Lung (tissue), 12 donors: ENCODE measurements around the gene PIGH. TPM values are rescaled to one million over a fixed set of nuclear protein-coding genes. Genes with fewer than 3 reads are reported as not detected.

Experiments
- ATAC-seq: fragments of 200-7000 bp; cut with Tn5 transposase; one replicate; pipeline ENCODE4 v1.9.1; 2020; ENCODE audit warnings: moderate number of reproducible peaks; ENCODE audit not compliant: insufficient read depth, low FRiP score
- DNase-seq, 3 donors: peaks; one replicate each; pipeline ENCODE4 v3.0.0-alpha.2; 2013 to 2017
- H3K27ac ChIP-seq, 2 donors: one replicate each; pipeline ENCODE4 v1.5.1; 2013; ENCODE audit warnings: mild to moderate bottlenecking in 2 of 2, moderate library complexity in 2 of 2, control low read depth in 1 of 2, inconsistent platforms in 1 of 2, low read depth in 1 of 2, low read length in 1 of 2
- H3K27me3 ChIP-seq, 3 donors: one replicate each; pipeline ENCODE4 v1.5.1; 2013; ENCODE audit warnings: low read length in 2 of 3; ENCODE audit not compliant: control insufficient read depth in 3 of 3, insufficient read depth in 3 of 3
- H3K36me3 ChIP-seq, 4 donors: one replicate each; pipeline ENCODE4 v1.5.1; 2013; ENCODE audit warnings: low read length in 4 of 4, mild to moderate bottlenecking in 1 of 4, moderate library complexity in 1 of 4; ENCODE audit not compliant: control insufficient read depth in 4 of 4, insufficient read depth in 4 of 4
- H3K4me1 ChIP-seq, 5 donors: one replicate each; pipeline ENCODE4 v1.5.1; 2013; ENCODE audit warnings: low read length in 5 of 5, mild to moderate bottlenecking in 2 of 5, moderate library complexity in 1 of 5; ENCODE audit not compliant: control insufficient read depth in 5 of 5, insufficient read depth in 5 of 5
- H3K4me3 ChIP-seq: one replicate; pipeline ENCODE4 v1.5.1; 2013; ENCODE audit warnings: mild to moderate bottlenecking, control low read depth, moderate library complexity
- H3K9ac ChIP-seq, 2 donors: one replicate each; pipeline ENCODE4 v1.5.1; 2013; ENCODE audit warnings: low read length in 2 of 2, control low read depth in 1 of 2; ENCODE audit not compliant: insufficient read depth in 1 of 2
- H3K9me3 ChIP-seq, 4 donors: one replicate each; pipeline ENCODE4 v1.5.1; 2013; ENCODE audit warnings: low read length in 3 of 4, mild to moderate bottlenecking in 1 of 4, moderate library complexity in 1 of 4; ENCODE audit not compliant: control insufficient read depth in 4 of 4, insufficient read depth in 3 of 4
- CTCF ChIP-seq: IDR thresholded peaks from 2 replicates; pipeline ENCODE4 v1.5.1; 2012; ENCODE audit warnings: mild to moderate bottlenecking; ENCODE audit errors: control extremely low read depth, extremely low read depth
- WGBS, 2 donors: extraction: QIAGEN DNeasy Blood & Tissue Kit; methylation state at CpG; one replicate each; pipeline ENCODE4 v1.1.7; 2013; 5-methylcytosine and 5-hydroxymethylcytosine counted together
- polyA plus RNA-seq, 2 donors: library from polyadenylated mRNA; stranded (reverse); fragments of 200-250 nt; gene quantifications; one replicate each; pipeline ENCODE4 v1.2.1, GENCODE V29; 2013
- total RNA-seq, 2 donors: library from RNA; depleted of rRNA in 1 of 2; stranded (reverse); fragments of >200 nt in 1 of 2; gene quantifications; one replicate each; pipeline ENCODE4 v1.2.1, GENCODE V29; 2014 to 2021
- donor health status: control.
- donor health status: control.
- donor health status: Bipolar disorder and iron deficiency.
- donor health status: healthy.
- donor health status: DM: yes; HTN: yes; CAD: no.

PIGH gene
- total and polyA plus RNA-seq, 4 donors: 20.6 to 29.5 (median 22.1) TPM

GRCh38 chr14:67562025-67562775, 37.9 kb downstream of the PIGH start:
- Histone ChIP-seq H3K4me1 (no peaks in the 10 kb centered on the region), H3K9me3 (no peaks in the 10 kb centered on the region), H3K4me3 (no peak overlapping the region), H3K27me3 (no peaks in the 10 kb centered on the region), H3K36me3 (no peaks in the 10 kb centered on the region), H3K27ac (no peak overlapping the region), H3K9ac (no peak overlapping the region)
- no peak for DNase-seq
- WGBS, 2 donors: 94 to 96% methylated on average over 14 of the region's 14 CpGs
- no peak for ATAC-seq
- no peak for TF ChIP-seq CTCF

GRCh38 chr14:67559639-67560038, 40.4 kb downstream of the PIGH start:
- Histone ChIP-seq H3K4me3 (no peak overlapping the region), H3K36me3 (no peaks in the 10 kb centered on the region), H3K9me3 (no peaks in the 10 kb centered on the region), H3K27me3 (no peaks in the 10 kb centered on the region), H3K27ac (no peak overlapping the region), H3K4me1 (no peaks in the 10 kb centered on the region), H3K9ac (no peak overlapping the region)
- ATAC-seq (no peak), DNase-seq (no peak)
- WGBS, 2 donors: 35 to 50% methylated on average over 4 of the region's 4 CpGs
- no peak for TF ChIP-seq CTCF

GRCh38 chr14:67557656-67558055, 42.4 kb downstream of the PIGH start:
- TF ChIP-seq CTCF: no peak
- Histone ChIP-seq H3K4me1 (no peaks in the 10 kb centered on the region), H3K9me3 (no peaks in the 10 kb centered on the region), H3K9ac (no peak overlapping the region), H3K27me3 (no peaks in the 10 kb centered on the region), H3K36me3 (no peaks in the 10 kb centered on the region), H3K4me3 (no peak overlapping the region), H3K27ac (no peak overlapping the region)
- DNase-seq: no peak
- no peak for ATAC-seq
- WGBS, 2 donors: 91 to 93% methylated on average over 3 of the region's 3 CpGs

- DNase-seq: no peak
- Histone ChIP-seq H3K27me3 (no peaks in the 10 kb centered on the region), H3K9me3 (no peaks in the 10 kb centered on the region), H3K4me1 (no peaks in the 10 kb centered on the region), H3K4me3 (no peak overlapping the region), H3K27ac (no peak overlapping the region), H3K36me3 (no peaks in the 10 kb centered on the region), H3K9ac (no peak overlapping the region)
- WGBS, 2 donors: 93 to 95% methylated on average over 7 of the region's 7 CpGs
- ATAC-seq: no peak
- no peak for TF ChIP-seq CTCF
These were observed 43.0 kb downstream of the PIGH start for GRCh38 chr14:67557118-67557517.
